Measurements from ENCODE around the gene ACBD4. TPM values are rescaled to one million over a fixed set of nuclear protein-coding genes. Genes with fewer than 3 reads are reported as not detected.

ACBD4 gene
- total RNA-seq, 4 donors from 2014 or later, result 2.2 to 3.2 (median 2.5) TPM

DNA sequence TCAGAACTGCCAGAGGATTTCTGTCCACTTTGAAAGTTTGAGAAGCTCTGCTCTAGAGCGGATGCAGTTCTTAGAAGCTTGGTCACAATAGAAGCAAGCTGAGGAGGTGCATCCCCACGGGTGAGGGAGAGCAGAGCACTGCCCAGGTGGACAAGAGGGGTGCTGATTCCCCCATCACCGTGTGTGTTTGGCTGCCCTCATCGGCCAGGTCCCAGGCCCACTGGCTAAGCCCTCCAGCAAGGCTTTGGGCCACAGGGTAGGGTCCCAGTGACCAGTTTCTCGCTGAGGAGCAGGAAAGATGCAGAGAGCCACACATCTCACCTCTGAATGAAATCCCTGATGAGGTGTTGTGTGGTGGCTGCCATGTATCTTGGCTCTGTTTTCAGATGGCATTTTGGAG is 47.5 kb upstream of the ACBD4 start:
- Histone ChIP-seq H3K27me3 (no peaks in the 10 kb centered on the region), H3K4me3 (no peak overlapping the region), H3K4me1 (peaks cover 53 to 63% of the 10 kb centered on the region in 2 donors), H3K27ac (peak overlapping the region; percentile 88 to 97 (median 96)), H3K36me3 (peaks cover 5 to 77% of the 10 kb centered on the region in 2 donors), H3K9me3 (no peaks in the 10 kb centered on the region)
- intact Hi-C loops (cut with DNase I; ENCODE audit: low total_unique reads) (no loop called here), in situ Hi-C loops (cut with MboI; ENCODE audit: low sequenced_read_pairs in 4 of 4) (no loop called here)
- TF ChIP-seq, protein P1, sequence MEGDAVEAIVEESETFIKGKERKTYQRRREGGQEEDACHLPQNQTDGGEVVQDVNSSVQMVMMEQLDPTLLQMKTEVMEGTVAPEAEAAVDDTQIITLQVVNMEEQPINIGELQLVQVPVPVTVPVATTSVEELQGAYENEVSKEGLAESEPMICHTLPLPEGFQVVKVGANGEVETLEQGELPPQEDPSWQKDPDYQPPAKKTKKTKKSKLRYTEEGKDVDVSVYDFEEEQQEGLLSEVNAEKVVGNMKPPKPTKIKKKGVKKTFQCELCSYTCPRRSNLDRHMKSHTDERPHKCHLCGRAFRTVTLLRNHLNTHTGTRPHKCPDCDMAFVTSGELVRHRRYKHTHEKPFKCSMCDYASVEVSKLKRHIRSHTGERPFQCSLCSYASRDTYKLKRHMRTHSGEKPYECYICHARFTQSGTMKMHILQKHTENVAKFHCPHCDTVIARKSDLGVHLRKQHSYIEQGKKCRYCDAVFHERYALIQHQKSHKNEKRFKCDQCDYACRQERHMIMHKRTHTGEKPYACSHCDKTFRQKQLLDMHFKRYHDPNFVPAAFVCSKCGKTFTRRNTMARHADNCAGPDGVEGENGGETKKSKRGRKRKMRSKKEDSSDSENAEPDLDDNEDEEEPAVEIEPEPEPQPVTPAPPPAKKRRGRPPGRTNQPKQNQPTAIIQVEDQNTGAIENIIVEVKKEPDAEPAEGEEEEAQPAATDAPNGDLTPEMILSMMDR (IDR thresholded peaks at IDR 0.05 in 4 of 5, conservative IDR thresholded peaks at IDR 0.05 in 1 of 5), result no peak
- no peak for TF ChIP-seq POLR2A (IDR thresholded peaks at IDR 0.05)
- no peak for DNase-seq
- ATAC-seq, result no peak

GRCh38 chr17:45088741-45089140 is 46.7 kb upstream of the ACBD4 start:
- ATAC-seq (no peak), DNase-seq (no peak)
- peak overlapping the region; percentile 88 to 97 (median 96) for H3K27ac ChIP-seq
- intact Hi-C loops (cut with DNase I; ENCODE audit: low total_unique reads) (no loop called here), in situ Hi-C loops (cut with MboI; ENCODE audit: low sequenced_read_pairs in 4 of 4) (no loop called here)
- H3K27me3 ChIP-seq, result no peaks in the 10 kb centered on the region
- H3K4me3 ChIP-seq, result no peak overlapping the region
- H3K36me3 ChIP-seq, result peaks cover 0 to 71% of the 10 kb centered on the region in 2 donors
- peaks cover 59 to 71% of the 10 kb centered on the region in 2 donors for H3K4me1 ChIP-seq
- TF ChIP-seq, protein P1 (IDR thresholded peaks at IDR 0.05 in 4 of 5, conservative IDR thresholded peaks at IDR 0.05 in 1 of 5), result no peak
- TF ChIP-seq POLR2A (IDR thresholded peaks at IDR 0.05), result no peak
- H3K9me3 ChIP-seq, result no peaks in the 10 kb centered on the region

DNA sequence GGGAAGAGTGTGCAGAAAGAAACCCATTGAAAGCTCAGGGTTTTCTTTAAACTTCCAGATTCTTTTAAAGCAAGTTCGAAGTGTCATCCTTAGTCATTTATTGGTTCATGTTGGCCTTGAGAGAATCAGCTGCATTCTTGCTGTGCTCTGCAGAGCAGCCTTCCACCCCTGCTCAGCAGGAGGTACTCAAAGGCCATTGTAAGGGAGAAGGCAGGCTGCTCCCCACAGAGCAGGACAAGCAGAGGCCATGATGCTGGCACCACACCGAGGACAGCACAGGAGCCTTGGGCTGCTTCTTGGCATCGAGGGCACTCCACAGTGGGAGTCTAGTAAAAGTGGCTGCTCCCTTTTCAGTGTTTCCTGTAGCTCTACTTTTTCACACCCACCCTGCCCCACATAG is 44.8 kb upstream of the ACBD4 start:
- DNase-seq, result peak in 1 of 2 donors; percentile 11
- Histone ChIP-seq H3K9me3 (no peaks in the 10 kb centered on the region), H3K27ac (peak overlapping the region; percentile 88 to 97 (median 96)), H3K4me1 (peaks cover 71 to 77% of the 10 kb centered on the region in 2 donors), H3K4me3 (no peak overlapping the region), H3K36me3 (peaks cover 0 to 72% of the 10 kb centered on the region in 2 donors), H3K27me3 (no peaks in the 10 kb centered on the region)
- in situ Hi-C loops (cut with MboI; ENCODE audit: low sequenced_read_pairs in 4 of 4), result no loop called here
- no peak for ATAC-seq
- TF ChIP-seq POLR2A (IDR thresholded peaks at IDR 0.05), result no peak
- TF ChIP-seq, protein P1 (IDR thresholded peaks at IDR 0.05 in 4 of 5, conservative IDR thresholded peaks at IDR 0.05 in 1 of 5), result no peak
- intact Hi-C loops (cut with DNase I; ENCODE audit: low total_unique reads), result no loop called here

- H3K4me3 ChIP-seq, result no peak overlapping the region
- in situ Hi-C loops (cut with MboI; ENCODE audit: low sequenced_read_pairs in 4 of 4) (no loop called here), intact Hi-C loops (cut with DNase I; ENCODE audit: low total_unique reads) (no loop called here)
- H3K9me3 ChIP-seq, result no peaks in the 10 kb centered on the region
- peak; percentile 6 to 21 for ATAC-seq
- peaks cover 65 to 80% of the 10 kb centered on the region in 2 donors for H3K4me1 ChIP-seq
- H3K36me3 ChIP-seq, result peaks cover 0 to 72% of the 10 kb centered on the region in 2 donors
- H3K27me3 ChIP-seq, result no peaks in the 10 kb centered on the region
- peak overlapping the region; percentile 88 to 97 (median 96) for H3K27ac ChIP-seq
- peak; percentile 58 for DNase-seq
- TF ChIP-seq, protein P1 (IDR thresholded peaks at IDR 0.05 in 4 of 5, conservative IDR thresholded peaks at IDR 0.05 in 1 of 5), result no peak
- no peak for TF ChIP-seq POLR2A (IDR thresholded peaks at IDR 0.05)
Measured at GRCh38 chr17:45091778-45092425, 43.6 kb upstream of the ACBD4 start.

Measured in gastrocnemius medialis (tissue), 4 donors.